Retinal pigment epithelial cell (primary cell): Measurements from ENCODE around the gene OR6B1.

Experiments
- DNase-seq: peaks from one replicate; pipeline ENCODE4 v3.0.0-alpha.2; 2010; ENCODE audit warnings: low read depth
- H3K4me3 ChIP-seq: 2 replicates; pipeline ENCODE4 v1.5.1; 2011; ENCODE audit warnings: mild to moderate bottlenecking, low read length, control low read depth, moderate library complexity
- TF ChIP-seq, protein P1 (sequence below): conservative IDR thresholded peaks from 2 replicates; pipeline ENCODE4 v1.5.1; 2011; ENCODE audit warnings: low read depth, low read length, control low read depth, inconsistent platforms

Gene OR6B1

GRCh38 chr7:144027974-144028373 is 27.9 kb downstream of the OR6B1 start:
- DNase-seq: no peak
- TF ChIP-seq, protein P1, sequence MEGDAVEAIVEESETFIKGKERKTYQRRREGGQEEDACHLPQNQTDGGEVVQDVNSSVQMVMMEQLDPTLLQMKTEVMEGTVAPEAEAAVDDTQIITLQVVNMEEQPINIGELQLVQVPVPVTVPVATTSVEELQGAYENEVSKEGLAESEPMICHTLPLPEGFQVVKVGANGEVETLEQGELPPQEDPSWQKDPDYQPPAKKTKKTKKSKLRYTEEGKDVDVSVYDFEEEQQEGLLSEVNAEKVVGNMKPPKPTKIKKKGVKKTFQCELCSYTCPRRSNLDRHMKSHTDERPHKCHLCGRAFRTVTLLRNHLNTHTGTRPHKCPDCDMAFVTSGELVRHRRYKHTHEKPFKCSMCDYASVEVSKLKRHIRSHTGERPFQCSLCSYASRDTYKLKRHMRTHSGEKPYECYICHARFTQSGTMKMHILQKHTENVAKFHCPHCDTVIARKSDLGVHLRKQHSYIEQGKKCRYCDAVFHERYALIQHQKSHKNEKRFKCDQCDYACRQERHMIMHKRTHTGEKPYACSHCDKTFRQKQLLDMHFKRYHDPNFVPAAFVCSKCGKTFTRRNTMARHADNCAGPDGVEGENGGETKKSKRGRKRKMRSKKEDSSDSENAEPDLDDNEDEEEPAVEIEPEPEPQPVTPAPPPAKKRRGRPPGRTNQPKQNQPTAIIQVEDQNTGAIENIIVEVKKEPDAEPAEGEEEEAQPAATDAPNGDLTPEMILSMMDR: no peak
- H3K4me3 ChIP-seq: no peak overlapping the region

- DNase-seq: no peak
- TF ChIP-seq, protein P1: no peak
Measured at GRCh38 chr7:144028547-144028946, 28.4 kb downstream of the OR6B1 start.

DNA sequence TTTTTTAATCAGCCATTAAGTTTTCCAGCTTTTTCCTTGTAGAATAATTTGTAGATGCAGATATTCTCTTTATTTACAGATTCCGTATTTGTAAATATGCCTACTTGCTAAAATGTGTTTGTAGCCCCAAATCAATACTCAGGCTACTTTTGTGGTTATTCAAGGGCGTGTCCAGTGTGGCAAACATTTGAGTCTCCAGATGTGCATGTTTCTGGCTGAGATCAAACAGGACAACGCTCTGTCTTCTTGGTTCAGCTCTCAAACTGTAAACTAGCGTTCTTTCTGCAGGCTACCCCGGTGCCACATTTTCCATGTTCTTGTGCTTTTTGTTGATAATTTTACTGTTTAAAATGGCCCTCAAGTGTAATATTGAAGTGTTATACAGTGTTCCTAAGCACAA is 32.4 kb downstream of the OR6B1 start:
- TF ChIP-seq, protein P1: no peak
- no peak overlapping the region for H3K4me3 ChIP-seq
- no peak for DNase-seq

More at GRCh38 chr7:144028547-144028946, 28.4 kb downstream of the OR6B1 start:
- H3K4me3 ChIP-seq: no peak overlapping the region

DNA sequence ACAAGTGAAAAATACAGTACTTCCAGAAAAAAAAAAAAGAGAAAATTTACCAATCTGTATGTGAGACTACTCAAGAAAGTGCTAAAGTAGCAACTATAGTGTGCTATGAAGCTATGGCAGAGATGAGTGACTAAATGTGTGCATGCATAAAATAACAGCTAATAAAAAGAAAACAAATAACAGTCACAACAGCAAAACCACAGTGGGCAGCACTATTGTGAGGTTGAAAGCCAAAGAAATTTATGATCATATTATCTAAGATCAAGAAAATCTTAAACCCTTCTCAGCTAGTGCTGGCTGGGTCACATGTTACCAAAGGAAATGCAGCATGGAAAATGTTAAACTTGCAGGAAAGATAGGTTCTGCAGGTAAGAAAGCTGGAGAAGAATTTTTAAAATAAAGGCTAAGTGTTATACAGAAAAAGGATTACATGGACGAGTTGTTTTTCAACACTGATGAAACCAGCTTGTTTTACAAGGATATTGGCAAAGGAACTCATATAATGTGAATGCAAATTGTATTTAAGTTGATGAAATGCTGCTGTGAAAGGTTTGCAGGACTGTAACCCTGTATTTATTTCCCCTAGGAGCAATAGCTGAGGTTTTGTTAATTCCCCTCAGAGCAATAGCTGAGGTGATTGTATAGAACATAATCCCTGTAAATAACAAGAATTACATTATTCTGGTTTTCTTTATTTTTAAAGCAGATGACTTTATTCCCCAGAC is 33.0 kb downstream of the OR6B1 start:
- H3K4me3 ChIP-seq: no peak overlapping the region
- no peak for DNase-seq
- TF ChIP-seq, protein P1: no peak

- H3K4me3 ChIP-seq: no peak overlapping the region
- no peak for DNase-seq
- TF ChIP-seq, protein P1: no peak
Measured at GRCh38 chr7:144035385-144035784, 35.3 kb downstream of the OR6B1 start.

DNA sequence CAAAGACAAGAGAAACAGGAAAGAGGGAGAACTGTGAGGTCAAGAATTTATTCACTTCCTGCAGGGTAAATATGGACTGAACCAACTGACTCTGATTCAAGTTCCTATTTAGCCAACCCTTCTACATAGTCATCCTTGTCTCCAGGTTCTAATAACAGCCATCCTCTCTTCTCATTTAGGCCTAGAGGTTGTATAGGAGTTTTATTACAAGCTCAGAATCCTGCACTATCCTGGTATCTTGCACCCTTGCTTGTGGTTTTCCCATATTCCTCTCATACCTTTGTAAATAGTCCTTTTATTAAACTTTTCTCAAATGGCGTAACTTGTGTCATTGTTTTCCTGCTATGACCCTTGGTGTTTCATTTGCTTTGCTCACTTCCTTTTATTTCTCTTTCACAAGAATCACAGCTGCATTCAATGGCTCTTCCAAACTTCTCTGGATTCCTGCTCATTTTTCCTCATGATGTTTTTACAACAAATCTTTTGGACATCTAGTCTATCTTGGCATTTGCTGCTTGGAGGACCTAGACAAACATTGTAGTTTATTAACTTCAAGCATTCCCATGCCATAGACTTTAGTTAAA is 36.3 kb downstream of the OR6B1 start:
- H3K4me3 ChIP-seq: no peak overlapping the region
- TF ChIP-seq, protein P1: no peak
- no peak for DNase-seq

GRCh38 chr7:144037414-144038035 is 37.4 kb downstream of the OR6B1 start:
- no peak overlapping the region for H3K4me3 ChIP-seq
- no peak for DNase-seq
- TF ChIP-seq, protein P1: no peak
